OCI-LY7 (cell line): ENCODE results near the gene RTP5. TPM values are rescaled to one million over a fixed set of nuclear protein-coding genes. Genes with fewer than 3 reads are reported as not detected.
"Not testable (repeated sequence)": the region's sequence is repeated elsewhere in the genome, so short reads cannot be mapped to it uniquely, and the experiment has no call there.

ENCODE experiments used
- BruUV-seq: library from RNA; stranded (reverse); fragments of 400-500 nt; replicated peaks from 2 replicates; lab custom pipeline; 2021; lab: Mats Ljungman, UMichigan
- CTCF ChIA-PET: fragments of 300-600 bp; sonication (Branson Sonifier 250); formaldehyde crosslinking; loops from one replicate; lab custom pipeline; 2022; ENCODE audit warnings: antibody characterized with exemption; ENCODE audit not compliant: unreplicated experiment; lab: Charles Lee
- POLR2A ChIA-PET: fragments of 300-600 bp; sonication (Branson Sonifier 250); formaldehyde crosslinking; loops from one replicate; lab custom pipeline; 2022; ENCODE audit warnings: antibody characterized with exemption; lab: Charles Lee
- DNase-seq: peaks from one replicate; pipeline ENCODE4 v3.0.0-alpha.2; 2015; ENCODE audit warnings: low spot score
- H2AFZ ChIP-seq: fragments of 200-600 bp; sonication (generic), shearing (Covaris generic); 2 replicates; pipeline ENCODE4 v1.6.1; 2014; ENCODE audit warnings: mild to moderate bottlenecking, antibody characterized with exemption, low read length, moderate library complexity
- H3K27ac ChIP-seq: fragments of 200-600 bp; sonication (generic); 2 replicates; pipeline ENCODE4 v1.5.1; 2014; ENCODE audit warnings: mixed run types, low read depth, mild to moderate bottlenecking, moderate library complexity, low read length, inconsistent platforms; ENCODE audit not compliant: poor library complexity, severe bottlenecking
- H3K36me3 ChIP-seq: fragments of 200-600 bp; sonication (generic); 2 replicates; pipeline ENCODE4 v1.6.1; 2014; ENCODE audit warnings: mild to moderate bottlenecking, antibody characterized with exemption, low read length, moderate library complexity, mixed read lengths; ENCODE audit not compliant: insufficient read depth
- H3K4me1 ChIP-seq: fragments of 200-600 bp; sonication (generic); 2 replicates; pipeline ENCODE4 v1.5.1; 2014; ENCODE audit warnings: mild to moderate bottlenecking, low read length; ENCODE audit not compliant: insufficient read depth, poor library complexity, severe bottlenecking
- H3K4me2 ChIP-seq: fragments of 200-600 bp; sonication (generic); 2 replicates; pipeline ENCODE4 v1.6.1; 2014; ENCODE audit warnings: mild to moderate bottlenecking, low read length
- H3K4me3 ChIP-seq: fragments of 200-600 bp; sonication (generic); 2 replicates; pipeline ENCODE4 v1.5.1; 2014; ENCODE audit warnings: mild to moderate bottlenecking, low read depth, low read length; ENCODE audit not compliant: poor library complexity, severe bottlenecking
- H3K79me2 ChIP-seq: fragments of 200-600 bp; sonication (generic); 2 replicates; pipeline ENCODE4 v1.6.1; 2016; ENCODE audit warnings: low read depth, mild to moderate bottlenecking, low read length, moderate library complexity, mixed read lengths; ENCODE audit not compliant: insufficient read depth
- H3K9me2 ChIP-seq: fragments of 200-600 bp; sonication (generic); 2 replicates; pipeline ENCODE4 v1.6.1; 2016; ENCODE audit warnings: mild to moderate bottlenecking, low read length, mixed read lengths; ENCODE audit not compliant: insufficient read depth
- H3K9me3 ChIP-seq: fragments of 200-600 bp; sonication (generic); 2 replicates; pipeline ENCODE4 v1.6.1; 2014; ENCODE audit warnings: mild to moderate bottlenecking, mixed run types, low read length, mixed read lengths
- H4K20me1 ChIP-seq: fragments of 200-600 bp; sonication (generic); 2 replicates; pipeline ENCODE4 v1.6.1; 2014; ENCODE audit warnings: mild to moderate bottlenecking, antibody characterized with exemption, low read length, moderate library complexity, mixed read lengths; ENCODE audit not compliant: insufficient read depth
- EZH2phosphoT487 ChIP-seq: fragments of 200-600 bp; sonication (generic); IDR thresholded peaks from 2 replicates; pipeline ENCODE4 v1.6.1; 2018; ENCODE audit warnings: low read depth, borderline replicate concordance, mild to moderate bottlenecking, mixed run types, antibody characterized with exemption, low read length, moderate library complexity, mixed read lengths
- intact Hi-C: fragments of 100-400 bp; cut with micrococcal nuclease; formaldehyde crosslinking; loops from one replicate; pipeline ENCODE4 v1.10.0; 2022; ENCODE audit not compliant: unreplicated experiment
- total RNA-seq, 2 experiments: library from RNA; depleted of rRNA in 1 of 2; stranded (reverse); fragments of >200 nt in 1 of 2; shearing (Covaris generic) in 1 of 2; gene quantifications; 2 replicates each; pipeline ENCODE4 v1.2.3, GENCODE V29; 2014 to 2022
- TF ChIP-seq, protein P1 (sequence below): fragments of 200-600 bp; sonication (generic); conservative IDR thresholded peaks from 2 replicates; pipeline ENCODE4 v1.5.1; 2014; ENCODE audit warnings: mild to moderate bottlenecking, antibody characterized with exemption, low read length, moderate library complexity, mixed read lengths

RTP5 gene
- total RNA-seq, 2 experiments from 2014 or later, result not detected

DNA sequence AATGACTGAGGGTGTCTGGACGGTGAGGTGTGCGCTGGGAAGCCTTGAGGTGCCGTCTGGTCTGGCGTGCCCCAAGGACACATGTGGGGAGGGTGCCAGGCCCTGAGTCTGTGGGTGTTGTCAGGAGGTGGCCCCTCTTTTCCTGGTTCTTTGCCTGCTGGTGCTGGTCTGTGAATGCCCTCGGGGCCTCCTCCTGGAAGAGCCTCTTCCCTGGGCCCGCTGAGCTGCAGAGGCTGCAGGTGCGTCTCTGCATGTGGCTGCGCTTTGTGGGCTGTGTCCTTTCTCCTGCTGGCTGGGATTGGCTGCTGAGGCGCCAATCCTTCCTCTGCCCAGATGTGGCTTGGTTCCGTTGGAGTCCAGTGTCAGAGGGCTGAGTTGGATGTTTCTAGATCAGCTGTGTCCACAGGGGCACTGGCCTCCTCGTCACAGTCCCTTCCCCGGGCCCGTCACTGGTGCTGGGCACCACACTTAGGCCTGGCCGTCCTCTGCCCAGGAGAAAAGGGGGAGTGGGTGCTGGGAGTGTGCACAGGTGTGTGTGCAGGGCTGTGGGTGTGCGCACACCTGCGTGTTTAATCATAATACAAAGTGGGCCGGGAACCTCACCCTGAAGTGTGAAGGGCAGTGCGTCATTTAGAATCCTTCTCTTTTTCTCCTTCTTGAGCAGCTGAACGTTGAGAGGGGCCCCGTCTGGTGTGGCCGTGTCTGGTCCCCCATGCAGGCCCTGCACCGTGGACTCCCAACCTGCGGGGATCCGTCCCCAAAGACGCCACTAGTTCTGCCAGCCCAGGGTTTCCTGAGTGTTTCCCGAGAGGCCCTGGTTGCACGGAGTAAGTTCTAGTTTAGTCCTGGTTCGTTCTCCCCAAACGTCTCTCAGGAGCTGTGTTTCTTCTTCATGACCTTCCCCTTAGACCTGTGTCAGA is 35.5 kb downstream of the RTP5 start:
- TF ChIP-seq EZH2phosphoT487, result no peak
- TF ChIP-seq, protein P1, sequence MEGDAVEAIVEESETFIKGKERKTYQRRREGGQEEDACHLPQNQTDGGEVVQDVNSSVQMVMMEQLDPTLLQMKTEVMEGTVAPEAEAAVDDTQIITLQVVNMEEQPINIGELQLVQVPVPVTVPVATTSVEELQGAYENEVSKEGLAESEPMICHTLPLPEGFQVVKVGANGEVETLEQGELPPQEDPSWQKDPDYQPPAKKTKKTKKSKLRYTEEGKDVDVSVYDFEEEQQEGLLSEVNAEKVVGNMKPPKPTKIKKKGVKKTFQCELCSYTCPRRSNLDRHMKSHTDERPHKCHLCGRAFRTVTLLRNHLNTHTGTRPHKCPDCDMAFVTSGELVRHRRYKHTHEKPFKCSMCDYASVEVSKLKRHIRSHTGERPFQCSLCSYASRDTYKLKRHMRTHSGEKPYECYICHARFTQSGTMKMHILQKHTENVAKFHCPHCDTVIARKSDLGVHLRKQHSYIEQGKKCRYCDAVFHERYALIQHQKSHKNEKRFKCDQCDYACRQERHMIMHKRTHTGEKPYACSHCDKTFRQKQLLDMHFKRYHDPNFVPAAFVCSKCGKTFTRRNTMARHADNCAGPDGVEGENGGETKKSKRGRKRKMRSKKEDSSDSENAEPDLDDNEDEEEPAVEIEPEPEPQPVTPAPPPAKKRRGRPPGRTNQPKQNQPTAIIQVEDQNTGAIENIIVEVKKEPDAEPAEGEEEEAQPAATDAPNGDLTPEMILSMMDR, result no peak
- no peak overlapping the region for H2AFZ ChIP-seq
- no peaks in the 10 kb centered on the region for H3K9me3 ChIP-seq
- H3K79me2 ChIP-seq, result no peaks in the 10 kb centered on the region
- POLR2A ChIA-PET, result no interaction called here
- H4K20me1 ChIP-seq, result no peaks in the 10 kb centered on the region
- H3K4me1 ChIP-seq, result no peaks in the 10 kb centered on the region
- H3K4me2 ChIP-seq, result no peak overlapping the region
- intact Hi-C loops, result no loop called here
- 0 out of 2 replicates have a peak, but pooled peaks cover 3% of the 10 kb centered on the region for H3K36me3 ChIP-seq
- no peaks in the 10 kb centered on the region for H3K9me2 ChIP-seq
- CTCF ChIA-PET, result no interaction called here
- no peak overlapping the region for H3K27ac ChIP-seq
- no peak for DNase-seq
- no peak overlapping the region for H3K4me3 ChIP-seq
- no TSS peak for BruUV-seq

DNA sequence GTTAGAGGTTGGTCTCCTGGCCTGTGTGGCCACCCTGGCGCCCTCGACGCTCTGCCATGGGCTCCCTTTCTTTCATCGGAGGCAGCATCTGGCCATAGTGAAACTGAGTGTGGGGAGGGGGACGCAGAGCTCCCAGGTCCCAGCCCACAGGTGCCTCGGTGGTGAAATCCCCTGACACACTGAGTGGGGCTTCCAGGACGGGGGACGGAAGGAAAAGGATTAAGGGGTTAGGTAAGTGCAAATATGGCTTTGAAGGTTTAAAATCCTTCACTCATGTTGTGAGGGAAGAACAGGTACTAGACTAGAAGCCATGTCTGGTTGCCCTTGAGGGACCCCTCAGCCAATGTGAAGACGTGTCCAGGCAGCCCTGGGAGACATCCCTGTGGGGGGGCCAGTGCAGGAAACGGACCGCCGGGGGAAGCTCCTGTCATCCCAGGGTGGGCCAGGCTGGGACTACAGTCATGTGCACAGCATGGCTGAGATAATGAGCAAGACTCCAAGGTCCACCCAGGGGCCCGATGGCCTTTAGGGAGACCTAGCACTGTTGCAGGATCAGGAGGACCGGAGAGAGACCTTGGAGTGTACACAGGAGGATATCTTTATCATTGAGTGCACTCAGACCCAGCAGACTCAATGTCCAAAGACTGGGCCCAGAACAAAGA is 36.3 kb downstream of the RTP5 start:
- POLR2A ChIA-PET, result interaction anchor here (0.6 kb wide), 1 partner anchor 548 kb away, joined by 3 read pairs; no protein-coding TSS in a partner anchor
- no peaks in the 10 kb centered on the region for H3K9me2 ChIP-seq
- no peak overlapping the region for H3K27ac ChIP-seq
- CTCF ChIA-PET, result no interaction called here
- no peaks in the 10 kb centered on the region for H3K4me1 ChIP-seq
- H2AFZ ChIP-seq, result no peak overlapping the region
- no peak for TF ChIP-seq EZH2phosphoT487
- no peaks in the 10 kb centered on the region for H3K9me3 ChIP-seq
- 0 out of 2 replicates have a peak, but pooled peaks cover 6% of the 10 kb centered on the region for H3K36me3 ChIP-seq
- BruUV-seq, result no TSS peak
- no peak for DNase-seq
- H4K20me1 ChIP-seq, result no peaks in the 10 kb centered on the region
- H3K4me3 ChIP-seq, result no peak overlapping the region
- H3K4me2 ChIP-seq, result no peak overlapping the region
- intact Hi-C loops, result no loop called here
- H3K79me2 ChIP-seq, result no peaks in the 10 kb centered on the region

DNA sequence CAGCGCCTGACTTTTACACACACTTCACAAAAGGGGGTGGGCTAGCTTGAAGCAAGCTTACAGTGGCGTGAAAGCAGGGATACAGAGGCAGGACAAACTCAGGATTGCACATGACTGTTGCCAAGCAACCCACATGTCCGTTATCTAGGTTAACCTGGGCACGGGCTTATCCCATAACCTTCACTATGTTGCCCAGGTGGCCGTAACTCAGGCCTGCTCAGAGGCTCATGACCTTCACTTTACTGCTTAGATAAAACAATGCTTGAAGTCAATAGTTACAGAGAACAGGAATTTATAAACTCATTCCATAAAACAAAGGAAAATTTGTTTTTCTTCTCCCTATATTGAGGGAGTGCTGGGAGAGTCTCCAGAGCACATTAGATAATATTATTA is 36.8 kb downstream of the RTP5 start:
- intact Hi-C loops, DNase-seq, H2AFZ ChIP-seq, H3K9me3 ChIP-seq, H3K4me1 ChIP-seq, H3K27ac ChIP-seq, H3K79me2 ChIP-seq, CTCF ChIA-PET, BruUV-seq, H3K36me3 ChIP-seq, H4K20me1 ChIP-seq, H3K9me2 ChIP-seq, H3K4me3 ChIP-seq, H3K4me2 ChIP-seq: not testable (repeated sequence)
- POLR2A ChIA-PET, result interaction anchor here (0.6 kb wide), 1 partner anchor 548 kb away, joined by 3 read pairs; no protein-coding TSS in a partner anchor
